ENCODE data around the gene ACTG1. TPM values are rescaled to one million over a fixed set of nuclear protein-coding genes. Genes with fewer than 3 reads are reported as not detected.

Gene ACTG1
- total RNA-seq, 1 donor from 2014 or later: 2,949 TPM

- no peak for ATAC-seq (ENCODE audit: low read depth)
- no peaks in the 10 kb centered on the region for H3K9me3 Mint-ChIP-seq
- H3K4me1 Mint-ChIP-seq: peaks cover 2% of the 10 kb centered on the region
- DNase-seq: no peak
- no peak within 1 kb of the TSS for H3K4me3 Mint-ChIP-seq
- ChIA-PET POLR2A (interaction anchor here (1.5 kb wide), 1 partner anchor 10 kb away, joined by 4 read pairs; no protein-coding TSS in a partner anchor), CTCF (no interaction called here)
- no peaks in the 10 kb centered on the region for H3K27me3 Mint-ChIP-seq
- no peaks in the 10 kb centered on the region for H3K36me3 Mint-ChIP-seq (ENCODE audit: low read depth)
- TF ChIP-seq, protein P1, sequence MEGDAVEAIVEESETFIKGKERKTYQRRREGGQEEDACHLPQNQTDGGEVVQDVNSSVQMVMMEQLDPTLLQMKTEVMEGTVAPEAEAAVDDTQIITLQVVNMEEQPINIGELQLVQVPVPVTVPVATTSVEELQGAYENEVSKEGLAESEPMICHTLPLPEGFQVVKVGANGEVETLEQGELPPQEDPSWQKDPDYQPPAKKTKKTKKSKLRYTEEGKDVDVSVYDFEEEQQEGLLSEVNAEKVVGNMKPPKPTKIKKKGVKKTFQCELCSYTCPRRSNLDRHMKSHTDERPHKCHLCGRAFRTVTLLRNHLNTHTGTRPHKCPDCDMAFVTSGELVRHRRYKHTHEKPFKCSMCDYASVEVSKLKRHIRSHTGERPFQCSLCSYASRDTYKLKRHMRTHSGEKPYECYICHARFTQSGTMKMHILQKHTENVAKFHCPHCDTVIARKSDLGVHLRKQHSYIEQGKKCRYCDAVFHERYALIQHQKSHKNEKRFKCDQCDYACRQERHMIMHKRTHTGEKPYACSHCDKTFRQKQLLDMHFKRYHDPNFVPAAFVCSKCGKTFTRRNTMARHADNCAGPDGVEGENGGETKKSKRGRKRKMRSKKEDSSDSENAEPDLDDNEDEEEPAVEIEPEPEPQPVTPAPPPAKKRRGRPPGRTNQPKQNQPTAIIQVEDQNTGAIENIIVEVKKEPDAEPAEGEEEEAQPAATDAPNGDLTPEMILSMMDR (IDR thresholded peaks at IDR 0.05): no peak
- no peak within 1 kb of the TSS for H3K27ac Mint-ChIP-seq
- intact Hi-C loops (cut with micrococcal nuclease): no loop called here
These were observed 15.2 kb upstream of the ACTG1 start, which contains the start of gene FSCN2 for GRCh38 chr17:81527591-81528383. TSS of gene FSCN2 (plus strand) at chr17:81528377. CDS start at chr17:81528532, 155 bp downstream.

DNA sequence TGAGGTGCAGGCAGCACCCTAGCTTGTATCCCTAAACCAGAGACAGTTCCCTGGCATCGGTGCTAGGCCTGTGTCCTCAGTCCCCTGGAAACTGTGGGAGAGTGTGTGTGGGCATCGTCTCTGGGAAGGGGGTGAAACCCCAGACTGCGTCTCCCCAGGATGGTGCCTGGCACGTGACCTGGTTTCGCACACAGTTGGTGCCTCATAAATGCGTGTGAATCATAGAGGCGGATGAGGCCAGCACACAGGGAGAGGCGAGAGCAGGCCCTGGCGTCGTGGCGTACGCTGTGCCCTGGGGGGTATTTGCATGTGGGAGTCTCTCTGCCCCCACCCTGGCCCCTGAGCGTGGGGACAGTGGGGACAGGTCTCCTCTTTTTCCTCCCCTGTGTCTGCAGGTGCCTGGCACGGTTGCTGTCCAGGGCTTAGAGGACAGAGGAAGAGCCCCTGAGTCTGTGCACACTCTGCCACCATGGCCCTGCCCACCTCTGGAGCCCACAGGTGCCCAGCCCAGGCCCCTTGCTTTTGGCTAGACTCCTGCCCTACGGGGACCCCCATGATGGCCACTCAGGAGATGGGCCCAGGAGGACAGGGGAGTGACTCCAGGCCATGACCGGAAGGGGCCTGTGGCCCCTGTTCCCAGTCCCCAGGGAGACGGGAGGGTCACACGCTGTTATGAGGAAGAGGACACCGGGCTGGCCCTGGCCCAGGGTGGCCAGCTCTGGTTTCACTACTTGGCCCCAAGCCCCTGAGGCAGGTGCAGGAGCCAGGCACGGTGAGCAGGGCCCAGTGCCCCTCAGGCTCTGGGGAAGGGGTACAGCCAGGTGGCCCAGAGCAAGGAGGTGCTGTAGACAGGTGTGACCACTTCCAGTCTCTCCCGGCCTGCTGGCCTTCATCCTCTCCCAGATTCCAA lies 14.3 kb upstream of the ACTG1 start:
- Mint-ChIP-seq H3K4me1 (peaks cover 2% of the 10 kb centered on the region), H3K36me3 (ENCODE audit: low read depth) (no peaks in the 10 kb centered on the region), H3K27me3 (no peaks in the 10 kb centered on the region), H3K27ac (no peak overlapping the region), H3K4me3 (no peak overlapping the region), H3K9me3 (no peaks in the 10 kb centered on the region)
- POLR2A ChIA-PET: interaction anchor here (0.8 kb wide), 1 partner anchor 15 kb away, joined by 4 read pairs; the partner anchor contains the start of gene ACTG1
- intact Hi-C loops (cut with micrococcal nuclease): no loop called here
- TF ChIP-seq, protein P1 (IDR thresholded peaks at IDR 0.05): no peak
- ATAC-seq (ENCODE audit: low read depth): no peak
- DNase-seq: no peak
- CTCF ChIA-PET: no interaction called here

DNA sequence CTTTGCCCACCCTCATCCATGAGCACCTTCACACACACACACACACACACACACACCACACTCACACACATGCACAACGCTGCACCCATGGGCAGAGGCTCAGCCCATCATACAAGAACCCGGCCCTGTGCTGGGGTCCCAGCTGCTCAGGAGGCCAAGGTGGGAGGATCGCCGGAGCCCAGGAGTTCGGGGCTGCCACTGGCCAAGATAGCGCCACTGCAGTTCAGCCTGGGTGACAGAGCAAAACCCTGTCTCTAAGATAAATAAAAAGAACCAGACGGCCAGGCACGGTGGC lies 12.2 kb upstream of the ACTG1 start:
- TF ChIP-seq, protein P1 (IDR thresholded peaks at IDR 0.05): no peak
- H3K4me3 Mint-ChIP-seq: no peak overlapping the region
- ChIA-PET CTCF (no interaction called here), POLR2A (interaction anchor here (0.7 kb wide), 1 partner anchor 11 kb away, joined by 3 read pairs; no protein-coding TSS in a partner anchor)
- no peaks in the 10 kb centered on the region for H3K9me3 Mint-ChIP-seq
- H3K4me1 Mint-ChIP-seq: peaks cover 12% of the 10 kb centered on the region
- DNase-seq (no peak), ATAC-seq (ENCODE audit: low read depth) (no peak)
- no peaks in the 10 kb centered on the region for H3K36me3 Mint-ChIP-seq (ENCODE audit: low read depth)
- H3K27me3 Mint-ChIP-seq: no peaks in the 10 kb centered on the region
- no peak overlapping the region for H3K27ac Mint-ChIP-seq
- intact Hi-C loops (cut with micrococcal nuclease): no loop called here

DNA sequence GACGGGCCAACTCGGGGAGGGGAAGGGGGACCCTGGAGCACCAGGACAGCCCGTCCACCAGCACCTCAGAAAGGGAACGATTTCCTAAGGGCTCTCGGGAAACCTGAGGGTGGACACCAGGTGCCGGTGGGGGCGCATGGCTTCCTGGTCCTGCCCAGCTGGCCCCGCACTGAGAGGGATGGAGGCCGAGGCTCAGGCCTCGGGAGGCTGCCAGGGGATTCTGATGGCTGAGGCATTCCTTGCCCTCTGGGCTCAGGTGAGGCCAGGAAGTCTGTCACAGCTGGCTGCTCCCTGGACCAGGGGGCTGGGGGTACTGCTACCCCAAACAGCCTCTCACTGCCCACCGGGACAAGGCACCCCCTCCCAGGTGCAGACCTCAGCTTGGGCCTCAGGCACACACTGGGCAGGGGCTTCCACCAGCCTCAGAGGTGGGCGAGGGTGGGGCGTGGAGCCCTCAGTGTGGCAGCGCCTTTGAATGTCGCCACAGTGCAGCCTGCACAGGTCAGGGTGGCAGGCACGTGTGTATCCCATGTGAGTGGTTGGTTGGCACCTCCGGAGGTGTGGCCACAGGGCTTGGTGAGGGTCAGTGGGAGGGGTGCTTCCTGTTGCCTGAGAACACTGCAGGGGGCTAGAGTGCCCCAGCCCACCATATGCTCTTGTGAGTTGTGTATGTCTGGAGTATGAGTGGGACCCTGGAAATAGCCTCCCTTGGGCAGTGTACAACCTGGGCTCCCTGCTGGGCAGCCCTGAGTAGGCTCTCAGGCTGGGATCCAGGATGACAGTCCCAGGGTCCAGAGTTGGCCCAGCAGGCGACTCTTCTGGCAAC lies 11.7 kb upstream of the ACTG1 start:
- H3K4me1 Mint-ChIP-seq: peaks cover 13% of the 10 kb centered on the region
- TF ChIP-seq, protein P1 (IDR thresholded peaks at IDR 0.05): no peak
- H3K27ac Mint-ChIP-seq: no peak overlapping the region
- H3K27me3 Mint-ChIP-seq: no peaks in the 10 kb centered on the region
- DNase-seq (no peak), ATAC-seq (ENCODE audit: low read depth) (no peak)
- POLR2A ChIA-PET: interaction anchor here (1.6 to 2.5 kb wide), 2 partner anchors 11 to 14 kb away, joined by 8 to 13 read pairs; partner anchors contain the start of gene ACTG1
- intact Hi-C loops (cut with micrococcal nuclease): no loop called here
- CTCF ChIA-PET: no interaction called here
- H3K4me3 Mint-ChIP-seq: no peak overlapping the region
- no peaks in the 10 kb centered on the region for H3K9me3 Mint-ChIP-seq
- H3K36me3 Mint-ChIP-seq (ENCODE audit: low read depth): no peaks in the 10 kb centered on the region
